Right lobe of liver (tissue), 4 donors: ENCODE results near the gene SLC22A6.

Experiments used
- CTCF ChIP-seq, 4 donors: fragments of 200-600 bp in 3 of 4; fragments of 450-650 bp in 1 of 4; IDR thresholded peaks; one replicate each; pipeline versions ENCODE4 v1.5.1 to v1.8.0; 2016 to 2022; ENCODE audit warnings: antibody characterized with exemption in 4 of 4, mild to moderate bottlenecking in 2 of 4
- POLR2A ChIP-seq: fragments of 450-650 bp; IDR thresholded peaks from one replicate; pipeline ENCODE4 v1.6.1; 2017; ENCODE audit warnings: antibody characterized with exemption, mild to moderate bottlenecking
- donor health status: DM: no; HTN: no; CAD: no.
- donor health status: DM: no; HTN: no; CAD: no.
- donor health status: DM: no; HTN: yes; CAD: no.

GRCh38 chr11:62958547-62959421 is 26.0 kb downstream of the SLC22A6 start:
- TF ChIP-seq POLR2A = no peak
- no peak for TF ChIP-seq CTCF (IDR thresholded peaks at IDR 0.05)
